Neural cell (in vitro differentiated cells): Measurements from ENCODE around the gene LNX1. TPM values are rescaled to one million over a fixed set of nuclear protein-coding genes. Genes with fewer than 3 reads are reported as not detected.

Experiments used
- H2AFZ ChIP-seq: fragments of 200-600, 300-800 bp; sonication (generic), shearing (Covaris generic); 2 replicates; pipeline ENCODE4 v1.6.0; 2014; ENCODE audit warnings: low read depth, mild to moderate bottlenecking, antibody characterized with exemption, low read length, moderate library complexity
- H3F3A ChIP-seq: fragments of 200-600 bp; shearing (Covaris generic); 2 replicates; pipeline ENCODE4 v1.6.1; 2016; ENCODE audit warnings: mild to moderate bottlenecking, moderate library complexity, mixed read lengths, antibody characterized with exemption, low read length; ENCODE audit not compliant: insufficient read depth, poor library complexity, severe bottlenecking
- H3K27ac ChIP-seq: fragments of 200-600, 300-800 bp; sonication (generic), shearing (Covaris generic); 2 replicates; pipeline ENCODE4 v1.5.1; 2014; ENCODE audit warnings: mild to moderate bottlenecking, low read length, moderate library complexity
- H3K27me3 ChIP-seq: fragments of 300-800, 200-600 bp; sonication (generic), shearing (Covaris generic); 2 replicates; pipeline ENCODE4 v1.6.0; 2014; ENCODE audit warnings: mild to moderate bottlenecking, low read depth, low read length, moderate library complexity; ENCODE audit not compliant: insufficient read depth
- H3K36me3 ChIP-seq: fragments of 300-800, 200-600 bp; sonication (generic), shearing (Covaris generic); 2 replicates; pipeline ENCODE4 v1.5.1; 2014; ENCODE audit warnings: mild to moderate bottlenecking, antibody characterized with exemption, low read length, moderate library complexity; ENCODE audit not compliant: insufficient read depth
- H3K4me2 ChIP-seq: fragments of 300-800, 200-600 bp; sonication (generic), shearing (Covaris generic); 2 replicates; pipeline ENCODE4 v1.6.0; 2014; ENCODE audit warnings: mild to moderate bottlenecking, low read length
- H3K4me3 ChIP-seq: fragments of 300-800, 200-600 bp; sonication (generic), shearing (Covaris generic); 2 replicates; pipeline ENCODE4 v1.5.1; 2014; ENCODE audit warnings: mild to moderate bottlenecking, low read length, moderate library complexity
- H3K79me2 ChIP-seq: fragments of 200-600 bp; shearing (Covaris generic); replicated peaks from 2 replicates; pipeline ENCODE4 v1.6.0; 2014; ENCODE audit warnings: mild to moderate bottlenecking, low read length, moderate library complexity; ENCODE audit not compliant: insufficient read depth
- H3K9ac ChIP-seq: fragments of 300-800, 200-600 bp; sonication (generic), shearing (Covaris generic); 2 replicates; pipeline ENCODE4 v1.6.1; 2016; ENCODE audit warnings: mild to moderate bottlenecking, low read length, mixed read lengths
- H3K9me2 ChIP-seq: fragments of 200-600 bp; shearing (Covaris generic); 2 replicates; pipeline ENCODE4 v1.6.1; 2016; ENCODE audit warnings: mild to moderate bottlenecking, low read length, mixed read lengths; ENCODE audit not compliant: insufficient read depth
- H3K9me3 ChIP-seq: fragments of 200-600, 300-800 bp; sonication (generic), shearing (Covaris generic); 2 replicates; pipeline ENCODE4 v1.6.1; 2016; ENCODE audit warnings: mild to moderate bottlenecking, mixed run types, low read length, moderate library complexity, mixed read lengths
- H4K20me1 ChIP-seq: fragments of 200-600 bp; shearing (Covaris generic); 2 replicates; pipeline ENCODE4 v1.6.1; 2016; ENCODE audit warnings: mild to moderate bottlenecking, mixed run types; ENCODE audit not compliant: insufficient read depth
- EP300 ChIP-seq: fragments of 450-650 bp; conservative IDR thresholded peaks from 2 replicates; pipeline ENCODE4 v1.6.1; 2014; ENCODE audit warnings: antibody characterized with exemption, mild to moderate bottlenecking, moderate library complexity; ENCODE audit not compliant: poor library complexity, severe bottlenecking
- EZH2 ChIP-seq: fragments of 200-600, 300-800 bp; shearing (Covaris generic), sonication (generic); IDR thresholded peaks from 2 replicates; pipeline ENCODE4 v1.6.1; 2014; ENCODE audit warnings: antibody characterized with exemption, low read length, borderline replicate concordance, mild to moderate bottlenecking; ENCODE audit not compliant: insufficient read depth, poor library complexity, severe bottlenecking
- MXI1 ChIP-seq: fragments of 450-650 bp; conservative IDR thresholded peaks from 2 replicates; pipeline ENCODE4 v1.6.1; 2014; ENCODE audit warnings: antibody characterized with exemption, mild to moderate bottlenecking; ENCODE audit not compliant: poor library complexity, severe bottlenecking
- POLR2AphosphoS5 ChIP-seq: IDR thresholded peaks from 2 replicates; pipeline ENCODE4 v1.6.1; 2012
- RAD21 ChIP-seq: fragments of 450-650 bp; conservative IDR thresholded peaks from 2 replicates; pipeline ENCODE4 v1.6.1; 2014; ENCODE audit warnings: antibody characterized with exemption, mild to moderate bottlenecking, moderate library complexity
- SMC3 ChIP-seq: fragments of 450-650 bp; conservative IDR thresholded peaks from 2 replicates; pipeline ENCODE4 v1.6.1; 2014; ENCODE audit warnings: antibody characterized with exemption, mild to moderate bottlenecking, moderate library complexity; ENCODE audit not compliant: poor library complexity
- TAF1 ChIP-seq: IDR thresholded peaks from 2 replicates; pipeline ENCODE4 v1.6.1; 2012; ENCODE audit warnings: low read depth
- polyA plus RNA-seq: library from polyadenylated mRNA; depleted of rRNA; stranded (reverse); fragments of >200 nt; gene quantifications from 2 replicates; pipeline ENCODE4 v1.2.3, GENCODE V29; 2014
- TF ChIP-seq, protein P1 (sequence below): fragments of 450-650 bp; IDR thresholded peaks from 2 replicates; pipeline ENCODE4 v1.5.1; 2014; ENCODE audit warnings: antibody characterized with exemption, mild to moderate bottlenecking, moderate library complexity; ENCODE audit not compliant: poor library complexity, severe bottlenecking
- TF ChIP-seq, protein P2 (sequence below): IDR thresholded peaks from 2 replicates; pipeline ENCODE4 v1.6.1; 2012; ENCODE audit warnings: borderline replicate concordance

The LNX1 gene
- polyA plus RNA-seq, 1 donor from 2014 or later = 3.4 TPM

DNA sequence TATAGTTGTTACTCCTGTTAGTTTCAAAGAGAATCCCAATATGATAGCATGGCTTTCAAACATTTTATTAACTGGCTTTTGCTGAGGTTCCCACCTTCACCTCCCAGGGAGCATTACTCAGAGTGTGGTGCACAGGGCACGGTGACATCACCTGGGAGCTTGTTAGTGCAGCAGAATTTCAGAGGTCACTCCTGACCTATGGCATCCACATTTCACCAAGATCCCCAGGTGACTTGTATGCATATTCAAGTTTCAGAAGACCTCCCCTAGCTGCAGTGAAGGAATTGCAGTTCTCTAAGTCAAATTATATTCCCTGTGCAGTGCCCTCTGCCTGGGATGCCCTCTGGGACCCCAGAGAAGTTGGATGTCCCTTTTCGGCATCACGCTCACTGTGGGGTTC, 29.7 kb upstream of the LNX1 start:
- Histone ChIP-seq H3K4me3 (no peak overlapping the region), H3F3A (no peaks in the 10 kb centered on the region)

DNA sequence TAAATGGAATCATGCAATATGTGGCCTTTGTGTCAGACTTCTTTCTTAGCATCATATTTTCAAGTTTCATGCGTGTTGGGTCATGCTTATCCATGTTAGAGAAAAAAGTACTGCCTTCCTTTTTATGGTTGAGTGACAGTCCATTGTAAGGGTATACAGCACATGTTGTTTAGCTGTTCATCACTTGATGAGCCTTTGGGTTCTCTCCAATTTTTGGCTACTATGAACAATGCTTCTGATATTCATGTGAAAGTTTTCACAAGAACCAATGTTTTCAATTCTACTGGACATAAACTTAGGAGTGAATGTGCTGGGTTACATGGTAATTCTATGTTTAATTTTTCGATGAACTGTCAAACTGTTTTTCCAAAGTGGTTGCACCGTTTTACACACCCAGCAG, 28.1 kb upstream of the LNX1 start:
- H3K79me2 ChIP-seq = no peaks in the 10 kb centered on the region
- H4K20me1 ChIP-seq = no peaks in the 10 kb centered on the region
- no peaks in the 10 kb centered on the region for H3K9me3 ChIP-seq
- no peaks in the 10 kb centered on the region for H3K9me2 ChIP-seq
- no peaks in the 10 kb centered on the region for H3F3A ChIP-seq
- no peak overlapping the region for H3K4me2 ChIP-seq
- no peak overlapping the region for H2AFZ ChIP-seq
- no peak overlapping the region for H3K9ac ChIP-seq
- H3K36me3 ChIP-seq = no peaks in the 10 kb centered on the region
- TF ChIP-seq RAD21 (no peak), TAF1 (no peak), MXI1 (no peak), POLR2AphosphoS5 (no peak), SMC3 (no peak), EZH2 (no peak), EP300 (no peak)
- TF ChIP-seq, protein P1, sequence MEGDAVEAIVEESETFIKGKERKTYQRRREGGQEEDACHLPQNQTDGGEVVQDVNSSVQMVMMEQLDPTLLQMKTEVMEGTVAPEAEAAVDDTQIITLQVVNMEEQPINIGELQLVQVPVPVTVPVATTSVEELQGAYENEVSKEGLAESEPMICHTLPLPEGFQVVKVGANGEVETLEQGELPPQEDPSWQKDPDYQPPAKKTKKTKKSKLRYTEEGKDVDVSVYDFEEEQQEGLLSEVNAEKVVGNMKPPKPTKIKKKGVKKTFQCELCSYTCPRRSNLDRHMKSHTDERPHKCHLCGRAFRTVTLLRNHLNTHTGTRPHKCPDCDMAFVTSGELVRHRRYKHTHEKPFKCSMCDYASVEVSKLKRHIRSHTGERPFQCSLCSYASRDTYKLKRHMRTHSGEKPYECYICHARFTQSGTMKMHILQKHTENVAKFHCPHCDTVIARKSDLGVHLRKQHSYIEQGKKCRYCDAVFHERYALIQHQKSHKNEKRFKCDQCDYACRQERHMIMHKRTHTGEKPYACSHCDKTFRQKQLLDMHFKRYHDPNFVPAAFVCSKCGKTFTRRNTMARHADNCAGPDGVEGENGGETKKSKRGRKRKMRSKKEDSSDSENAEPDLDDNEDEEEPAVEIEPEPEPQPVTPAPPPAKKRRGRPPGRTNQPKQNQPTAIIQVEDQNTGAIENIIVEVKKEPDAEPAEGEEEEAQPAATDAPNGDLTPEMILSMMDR = no peak
- TF ChIP-seq, protein P2, sequence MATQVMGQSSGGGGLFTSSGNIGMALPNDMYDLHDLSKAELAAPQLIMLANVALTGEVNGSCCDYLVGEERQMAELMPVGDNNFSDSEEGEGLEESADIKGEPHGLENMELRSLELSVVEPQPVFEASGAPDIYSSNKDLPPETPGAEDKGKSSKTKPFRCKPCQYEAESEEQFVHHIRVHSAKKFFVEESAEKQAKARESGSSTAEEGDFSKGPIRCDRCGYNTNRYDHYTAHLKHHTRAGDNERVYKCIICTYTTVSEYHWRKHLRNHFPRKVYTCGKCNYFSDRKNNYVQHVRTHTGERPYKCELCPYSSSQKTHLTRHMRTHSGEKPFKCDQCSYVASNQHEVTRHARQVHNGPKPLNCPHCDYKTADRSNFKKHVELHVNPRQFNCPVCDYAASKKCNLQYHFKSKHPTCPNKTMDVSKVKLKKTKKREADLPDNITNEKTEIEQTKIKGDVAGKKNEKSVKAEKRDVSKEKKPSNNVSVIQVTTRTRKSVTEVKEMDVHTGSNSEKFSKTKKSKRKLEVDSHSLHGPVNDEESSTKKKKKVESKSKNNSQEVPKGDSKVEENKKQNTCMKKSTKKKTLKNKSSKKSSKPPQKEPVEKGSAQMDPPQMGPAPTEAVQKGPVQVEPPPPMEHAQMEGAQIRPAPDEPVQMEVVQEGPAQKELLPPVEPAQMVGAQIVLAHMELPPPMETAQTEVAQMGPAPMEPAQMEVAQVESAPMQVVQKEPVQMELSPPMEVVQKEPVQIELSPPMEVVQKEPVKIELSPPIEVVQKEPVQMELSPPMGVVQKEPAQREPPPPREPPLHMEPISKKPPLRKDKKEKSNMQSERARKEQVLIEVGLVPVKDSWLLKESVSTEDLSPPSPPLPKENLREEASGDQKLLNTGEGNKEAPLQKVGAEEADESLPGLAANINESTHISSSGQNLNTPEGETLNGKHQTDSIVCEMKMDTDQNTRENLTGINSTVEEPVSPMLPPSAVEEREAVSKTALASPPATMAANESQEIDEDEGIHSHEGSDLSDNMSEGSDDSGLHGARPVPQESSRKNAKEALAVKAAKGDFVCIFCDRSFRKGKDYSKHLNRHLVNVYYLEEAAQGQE = no peak
- no peaks in the 10 kb centered on the region for H3K27me3 ChIP-seq
- H3K27ac ChIP-seq = no peak overlapping the region
- no peak overlapping the region for H3K4me3 ChIP-seq

More for the DNA sequence above, 29.7 kb upstream of the LNX1 start:
- no peaks in the 10 kb centered on the region for H3K9me3 ChIP-seq
- H2AFZ ChIP-seq = no peak overlapping the region
- H3K27me3 ChIP-seq = no peaks in the 10 kb centered on the region
- H3K27ac ChIP-seq = no peak overlapping the region
- no peaks in the 10 kb centered on the region for H3K36me3 ChIP-seq
- no peaks in the 10 kb centered on the region for H4K20me1 ChIP-seq
- TF ChIP-seq POLR2AphosphoS5 (no peak), SMC3 (no peak), EP300 (no peak), MXI1 (no peak)
- TF ChIP-seq, protein P2 = no peak
- H3K9me2 ChIP-seq = no peaks in the 10 kb centered on the region
- no peak overlapping the region for H3K9ac ChIP-seq
- no peak overlapping the region for H3K4me2 ChIP-seq
- no peaks in the 10 kb centered on the region for H3K79me2 ChIP-seq
